HG03108 (cell line): ENCODE results near the gene EPS8.
A peak's percentile ranks its signal among the peaks of the same experiment; 100 is the strongest.

Source experiments
- ATAC-seq: cut with Tn5 transposase; IDR thresholded peaks from one replicate; pipeline ENCODE4 v1.9.1; 2021; ENCODE audit warnings: moderate library complexity; ENCODE audit not compliant: unreplicated experiment

EPS8 gene

DNA sequence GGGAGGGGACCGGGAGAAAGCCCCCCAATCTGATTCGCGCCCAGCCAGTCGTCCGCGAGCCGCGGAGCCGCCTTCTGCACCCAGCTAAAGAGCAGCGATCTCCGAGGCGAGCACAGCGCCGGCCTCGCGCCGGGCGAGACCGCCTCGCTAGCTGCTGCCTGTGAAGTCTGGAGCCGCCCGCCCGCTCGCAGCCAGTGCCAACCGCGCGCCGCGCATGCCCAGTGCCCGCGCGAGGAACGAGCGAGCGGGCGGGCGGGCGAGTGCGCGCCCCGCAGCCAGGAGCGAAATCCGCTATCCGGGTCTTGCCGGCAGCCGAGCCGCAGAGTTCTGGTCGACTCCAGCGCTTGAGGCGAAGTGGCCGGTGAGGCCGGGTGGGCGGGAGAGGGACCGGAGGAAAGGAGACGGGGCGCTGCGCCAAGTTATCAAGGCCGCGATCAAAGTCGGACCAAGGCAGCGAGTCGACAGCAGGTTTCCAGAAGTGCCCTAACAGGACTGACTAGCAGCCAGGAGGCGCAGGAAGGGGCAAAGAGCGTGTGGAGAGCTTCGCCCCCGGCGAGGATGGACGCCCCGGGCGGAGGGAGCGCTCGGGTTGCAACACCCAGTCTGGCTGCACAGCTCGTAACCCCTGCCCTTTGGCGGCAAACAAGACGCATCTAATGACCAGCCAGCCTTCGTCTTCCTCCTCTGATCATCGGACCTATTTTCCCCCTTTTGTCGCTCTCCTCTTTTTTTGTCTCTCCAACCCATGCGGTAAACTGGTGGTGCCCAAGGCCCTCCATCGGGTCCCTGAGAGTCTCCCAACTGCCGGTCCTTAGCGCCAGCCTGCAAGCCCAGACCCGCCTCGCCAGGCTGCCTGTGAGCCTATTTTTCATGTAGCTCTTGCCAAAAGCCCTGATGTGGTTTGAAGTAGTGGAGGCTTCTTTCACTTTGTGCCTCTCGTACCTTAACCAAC, at the start of gene EPS8:
TSS of gene EPS8 (minus strand) at position 169 of the 952 bp plus-strand sequence. CDS start 106,437 bp downstream, outside the sequence.
- peak; percentile 91 for ATAC-seq

GRCh38 chr12:15837141-15837790, 48.1 kb upstream of the EPS8 start:
- no peak for ATAC-seq

- no peak for ATAC-seq
Measured at GRCh38 chr12:15834575-15834974, 45.4 kb upstream of the EPS8 start.

DNA sequence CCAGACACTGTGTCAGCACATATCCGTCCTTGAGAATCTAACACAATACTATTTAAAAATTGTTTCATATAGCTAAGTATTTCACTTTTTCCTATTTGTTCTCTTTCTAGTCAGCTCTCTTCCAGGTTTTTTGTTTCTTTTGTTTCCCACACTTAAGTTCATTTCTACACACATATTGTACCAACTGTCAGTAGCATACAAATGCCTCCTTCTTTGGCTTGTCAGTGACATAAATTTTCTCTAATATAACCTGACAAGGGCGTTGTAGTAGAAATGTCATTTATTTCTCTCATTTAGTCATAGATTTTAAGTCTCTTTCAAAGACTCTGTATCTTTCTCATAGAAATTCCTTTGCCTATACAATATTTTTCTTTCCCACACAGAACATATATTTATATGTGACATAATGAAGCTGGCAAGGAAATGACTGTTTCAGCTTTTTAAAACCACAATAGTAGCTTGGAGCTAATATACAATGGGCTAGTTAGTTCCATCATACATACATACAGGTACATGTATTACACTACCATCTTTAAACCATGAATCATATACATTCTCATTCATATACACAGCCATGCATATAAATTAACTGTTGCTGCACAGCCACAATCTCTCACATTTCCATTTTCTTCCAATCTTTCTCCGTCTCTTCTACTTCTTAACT, 42.3 kb upstream of the EPS8 start:
- no peak for ATAC-seq

- ATAC-seq = no peak
Measured at GRCh38 chr12:15830538-15830937, 41.4 kb upstream of the EPS8 start.

- no peak for ATAC-seq
Measured at GRCh38 chr12:15829949-15830348, 40.8 kb upstream of the EPS8 start.

DNA sequence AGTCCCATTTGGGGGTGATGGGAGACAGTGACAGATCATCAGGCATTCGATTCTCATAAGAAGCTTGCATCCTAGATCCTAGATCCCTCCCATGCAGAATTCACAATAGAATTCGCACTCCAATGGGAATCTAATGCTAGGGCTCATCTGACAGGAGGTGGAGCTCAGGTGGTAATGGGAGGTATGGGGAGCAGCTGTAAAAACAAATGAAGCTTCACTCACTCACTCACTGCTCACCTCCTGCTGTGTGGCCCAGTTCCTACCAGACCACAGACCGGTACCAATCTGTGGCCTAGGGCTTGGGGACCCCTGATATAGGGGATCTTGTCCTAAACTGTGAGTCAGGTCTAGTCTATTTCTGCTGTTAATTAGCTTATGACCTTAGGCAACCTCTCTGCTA, 40.1 kb upstream of the EPS8 start:
- ATAC-seq = no peak

- ATAC-seq = no peak
Measured at GRCh38 chr12:15827136-15827535, 37.9 kb upstream of the EPS8 start.

DNA sequence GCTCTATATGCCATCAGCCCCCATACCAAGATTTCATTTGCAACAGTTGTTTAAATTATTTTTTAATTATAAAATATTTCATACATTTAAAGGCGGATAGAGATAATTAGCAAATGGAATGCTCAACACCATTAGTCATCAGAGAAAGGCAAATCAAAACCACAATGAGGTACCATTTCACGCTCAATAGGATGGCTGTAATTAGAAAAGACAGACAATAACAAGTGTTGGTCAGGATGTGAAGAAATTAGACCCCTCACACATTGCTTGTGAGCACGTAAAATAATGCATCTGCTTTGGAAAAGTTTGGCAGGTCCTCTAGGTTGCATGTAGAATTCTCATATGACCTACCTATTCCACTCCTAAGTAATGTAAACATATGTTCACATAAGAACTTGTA, 35.3 kb upstream of the EPS8 start:
- no peak for ATAC-seq

- ATAC-seq = no peak
Measured at GRCh38 chr12:15823360-15824128, 34.4 kb upstream of the EPS8 start.

GRCh38 chr12:15819644-15820437, 30.7 kb upstream of the EPS8 start:
- no peak for ATAC-seq

- no peak for ATAC-seq
Measured at GRCh38 chr12:15818418-15818817, 29.2 kb upstream of the EPS8 start.

DNA sequence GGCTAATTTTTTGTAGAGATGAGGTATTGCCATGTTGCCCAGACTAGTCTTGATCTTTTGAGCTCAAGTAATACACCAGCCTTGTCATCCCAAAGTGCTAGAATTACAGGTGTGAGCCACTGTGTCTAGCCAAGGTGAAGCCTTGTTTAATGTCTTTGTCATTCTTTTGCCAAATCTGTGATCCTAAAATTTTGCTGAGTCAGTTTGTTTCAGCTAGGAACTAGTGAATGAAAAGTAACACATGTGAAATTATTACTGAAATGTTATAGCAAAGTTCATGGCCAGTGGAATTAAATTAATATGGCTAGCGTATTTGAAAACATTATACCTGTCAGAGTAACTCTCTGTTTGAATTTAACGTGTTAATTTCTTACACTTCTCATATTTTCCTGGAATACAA, 26.5 kb upstream of the EPS8 start:
- no peak for ATAC-seq

- ATAC-seq = no peak
Measured at GRCh38 chr12:15811214-15812127, 22.3 kb upstream of the EPS8 start.

DNA sequence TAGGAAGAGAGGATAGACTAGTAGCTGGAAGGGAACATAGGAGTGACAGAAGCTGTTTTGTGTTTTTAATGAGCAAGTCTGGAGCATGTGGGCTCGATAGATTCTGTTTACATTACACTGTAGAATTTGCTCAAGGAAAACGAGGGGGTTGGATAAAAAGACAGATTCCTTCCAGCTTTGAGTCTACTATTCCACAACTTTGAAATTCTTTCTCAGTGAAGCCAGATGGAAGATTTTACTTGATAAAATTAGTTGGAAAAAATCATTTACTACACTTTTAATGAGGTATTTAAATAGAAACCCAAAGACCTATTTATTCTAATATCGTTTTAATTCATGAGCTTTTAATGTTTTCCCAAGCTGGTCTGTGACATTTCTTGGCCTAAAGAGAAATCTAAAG, 19.5 kb upstream of the EPS8 start:
- ATAC-seq = no peak

DNA sequence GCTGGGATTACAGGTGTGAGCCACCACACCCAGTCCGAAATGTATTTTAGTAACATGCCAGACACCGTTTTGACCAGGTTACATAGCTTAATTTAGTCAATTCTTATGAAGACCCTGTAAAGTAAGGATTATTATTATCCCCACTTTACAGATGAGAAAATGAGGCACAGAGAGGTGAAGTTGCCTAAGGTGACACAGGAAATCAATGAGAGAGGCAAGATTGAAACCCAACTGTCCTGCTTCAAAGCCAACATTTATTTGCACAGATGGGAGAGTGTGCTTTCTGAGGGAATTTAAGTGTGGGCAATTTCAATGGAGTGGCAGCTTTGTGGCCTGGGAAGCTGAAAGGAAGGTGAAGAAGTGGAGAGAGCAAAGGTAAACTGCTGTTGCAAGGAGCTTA, 19.1 kb upstream of the EPS8 start:
- ATAC-seq = no peak

GRCh38 chr12:15806826-15807225, 17.6 kb upstream of the EPS8 start:
- ATAC-seq = no peak

GRCh38 chr12:15801770-15802744, 12.9 kb upstream of the EPS8 start:
- no peak for ATAC-seq
